GM12878 (cell line): Measurements from ENCODE around the gene AGBL2.

Experiments
- CEBPB ChIP-seq, 2 experiments: fragments of 150-350 bp in 1 of 2; IDR thresholded peaks; 2 replicates each; pipeline ENCODE4 v1.6.1; 2012 to 2014; ENCODE audit warnings: low read depth in 2 of 2, low read length in 2 of 2, borderline replicate concordance in 1 of 2, inconsistent platforms in 1 of 2
- DPF2 ChIP-seq: fragments of 450-650 bp; IDR thresholded peaks from 2 replicates; pipeline ENCODE4 v1.6.1; 2017; ENCODE audit warnings: mild to moderate bottlenecking
- MLLT1 ChIP-seq: fragments of 450-650 bp; IDR thresholded peaks from 2 replicates; pipeline ENCODE4 v1.6.1; 2016; ENCODE audit warnings: mild to moderate bottlenecking
- NRF1 ChIP-seq: conservative IDR thresholded peaks from 2 replicates; pipeline ENCODE4 v1.6.1; 2011; ENCODE audit warnings: mild to moderate bottlenecking, low read depth, low read length, improper control_type of control experiment
- POLR2A ChIP-seq: IDR thresholded peaks from 2 replicates; pipeline ENCODE4 v1.6.1; 2011; ENCODE audit warnings: low read depth, mild to moderate bottlenecking, low read length
- POLR2AphosphoS2 ChIP-seq: IDR thresholded peaks from 2 replicates; pipeline ENCODE4 v1.6.1; 2011; ENCODE audit warnings: low read depth, mild to moderate bottlenecking, low read length, improper control_type of control experiment, moderate library complexity
- RAD51 ChIP-seq: fragments of 450-650 bp; IDR thresholded peaks from 2 replicates; pipeline ENCODE4 v1.6.1; 2016; ENCODE audit warnings: moderate library complexity, mild to moderate bottlenecking, inconsistent platforms
- REST ChIP-seq: IDR thresholded peaks from 2 replicates; pipeline ENCODE4 v1.6.1; 2012; ENCODE audit warnings: mild to moderate bottlenecking, low read depth, low read length
- SMC3 ChIP-seq: IDR thresholded peaks from 2 replicates; pipeline ENCODE4 v1.6.1; 2011; ENCODE audit warnings: low read length, improper control_type of control experiment, borderline replicate concordance
- USF2 ChIP-seq: IDR thresholded peaks from 2 replicates; pipeline ENCODE4 v1.6.1; 2011; ENCODE audit warnings: low read depth, low read length, improper control_type of control experiment, borderline replicate concordance
- YY1 ChIP-seq: IDR thresholded peaks from 2 replicates; pipeline ENCODE4 v1.6.1; 2011; ENCODE audit warnings: low read depth, mild to moderate bottlenecking, low read length
- TF ChIP-seq, protein P1 (sequence below), 3 experiments: IDR thresholded peaks in 2 of 3; conservative IDR thresholded peaks in 1 of 3; 2 replicates each; pipeline ENCODE4 v1.5.1; 2011; ENCODE audit warnings: low read depth in 3 of 3, low read length in 3 of 3, mild to moderate bottlenecking in 3 of 3, control low read depth in 2 of 3, moderate library complexity in 2 of 3, inconsistent platforms in 1 of 3, mixed read lengths in 1 of 3; ENCODE audit not compliant: control insufficient read depth in 2 of 3, insufficient read depth in 1 of 3; ENCODE audit errors: extremely low read depth in 1 of 3
- TF ChIP-seq, protein P2 (sequence below): fragments of 450-650 bp; formaldehyde crosslinking; IDR thresholded peaks from 2 replicates; pipeline ENCODE4 v1.4.0; 2020; ENCODE audit warnings: mild to moderate bottlenecking, moderate library complexity
- TF ChIP-seq, protein P3 (sequence below): fragments of 450-650 bp; IDR thresholded peaks from 2 replicates; pipeline ENCODE4 v1.6.1; 2016; ENCODE audit warnings: mild to moderate bottlenecking, moderate library complexity, borderline replicate concordance

DNA sequence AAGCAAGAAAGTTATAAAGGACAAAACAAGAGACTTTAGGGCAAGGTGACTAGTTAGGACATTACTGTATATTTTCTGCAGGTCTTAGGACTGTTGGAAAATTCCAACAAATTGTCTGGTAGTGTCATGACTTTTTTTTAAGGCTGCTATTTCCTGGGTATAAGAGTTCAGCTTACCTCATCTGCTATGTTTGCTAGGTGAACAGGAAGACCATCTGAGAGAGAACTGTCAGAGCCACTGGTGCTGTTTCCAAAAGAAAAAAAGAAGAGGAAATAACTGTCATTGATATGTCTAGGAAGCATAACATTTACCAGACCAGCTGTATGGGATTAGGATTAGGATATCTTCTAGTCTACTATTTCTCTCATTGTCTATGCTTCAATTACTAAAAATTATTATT lies 46.5 kb downstream of the AGBL2 start:
- TF ChIP-seq, protein P1, sequence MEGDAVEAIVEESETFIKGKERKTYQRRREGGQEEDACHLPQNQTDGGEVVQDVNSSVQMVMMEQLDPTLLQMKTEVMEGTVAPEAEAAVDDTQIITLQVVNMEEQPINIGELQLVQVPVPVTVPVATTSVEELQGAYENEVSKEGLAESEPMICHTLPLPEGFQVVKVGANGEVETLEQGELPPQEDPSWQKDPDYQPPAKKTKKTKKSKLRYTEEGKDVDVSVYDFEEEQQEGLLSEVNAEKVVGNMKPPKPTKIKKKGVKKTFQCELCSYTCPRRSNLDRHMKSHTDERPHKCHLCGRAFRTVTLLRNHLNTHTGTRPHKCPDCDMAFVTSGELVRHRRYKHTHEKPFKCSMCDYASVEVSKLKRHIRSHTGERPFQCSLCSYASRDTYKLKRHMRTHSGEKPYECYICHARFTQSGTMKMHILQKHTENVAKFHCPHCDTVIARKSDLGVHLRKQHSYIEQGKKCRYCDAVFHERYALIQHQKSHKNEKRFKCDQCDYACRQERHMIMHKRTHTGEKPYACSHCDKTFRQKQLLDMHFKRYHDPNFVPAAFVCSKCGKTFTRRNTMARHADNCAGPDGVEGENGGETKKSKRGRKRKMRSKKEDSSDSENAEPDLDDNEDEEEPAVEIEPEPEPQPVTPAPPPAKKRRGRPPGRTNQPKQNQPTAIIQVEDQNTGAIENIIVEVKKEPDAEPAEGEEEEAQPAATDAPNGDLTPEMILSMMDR (IDR thresholded peaks at IDR 0.05 in 2 of 3, conservative IDR thresholded peaks at IDR 0.05 in 1 of 3; ENCODE audit: control insufficient read depth in 2 of 3, extremely low read depth in 1 of 3, insufficient read depth in 1 of 3, low read depth in 3 of 3, low read length in 3 of 3): no peak
- TF ChIP-seq, protein P2, sequence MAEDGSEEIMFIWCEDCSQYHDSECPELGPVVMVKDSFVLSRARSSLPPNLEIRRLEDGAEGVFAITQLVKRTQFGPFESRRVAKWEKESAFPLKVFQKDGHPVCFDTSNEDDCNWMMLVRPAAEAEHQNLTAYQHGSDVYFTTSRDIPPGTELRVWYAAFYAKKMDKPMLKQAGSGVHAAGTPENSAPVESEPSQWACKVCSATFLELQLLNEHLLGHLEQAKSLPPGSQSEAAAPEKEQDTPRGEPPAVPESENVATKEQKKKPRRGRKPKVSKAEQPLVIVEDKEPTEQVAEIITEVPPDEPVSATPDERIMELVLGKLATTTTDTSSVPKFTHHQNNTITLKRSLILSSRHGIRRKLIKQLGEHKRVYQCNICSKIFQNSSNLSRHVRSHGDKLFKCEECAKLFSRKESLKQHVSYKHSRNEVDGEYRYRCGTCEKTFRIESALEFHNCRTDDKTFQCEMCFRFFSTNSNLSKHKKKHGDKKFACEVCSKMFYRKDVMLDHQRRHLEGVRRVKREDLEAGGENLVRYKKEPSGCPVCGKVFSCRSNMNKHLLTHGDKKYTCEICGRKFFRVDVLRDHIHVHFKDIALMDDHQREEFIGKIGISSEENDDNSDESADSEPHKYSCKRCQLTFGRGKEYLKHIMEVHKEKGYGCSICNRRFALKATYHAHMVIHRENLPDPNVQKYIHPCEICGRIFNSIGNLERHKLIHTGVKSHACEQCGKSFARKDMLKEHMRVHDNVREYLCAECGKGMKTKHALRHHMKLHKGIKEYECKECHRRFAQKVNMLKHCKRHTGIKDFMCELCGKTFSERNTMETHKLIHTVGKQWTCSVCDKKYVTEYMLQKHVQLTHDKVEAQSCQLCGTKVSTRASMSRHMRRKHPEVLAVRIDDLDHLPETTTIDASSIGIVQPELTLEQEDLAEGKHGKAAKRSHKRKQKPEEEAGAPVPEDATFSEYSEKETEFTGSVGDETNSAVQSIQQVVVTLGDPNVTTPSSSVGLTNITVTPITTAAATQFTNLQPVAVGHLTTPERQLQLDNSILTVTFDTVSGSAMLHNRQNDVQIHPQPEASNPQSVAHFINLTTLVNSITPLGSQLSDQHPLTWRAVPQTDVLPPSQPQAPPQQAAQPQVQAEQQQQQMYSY: no peak
- TF ChIP-seq USF2 (no peak), POLR2A (no peak), RAD51 (no peak), NRF1 (no peak), REST (no peak), DPF2 (no peak), MLLT1 (no peak), SMC3 (no peak), CEBPB (IDR thresholded peaks at IDR 0.05; ENCODE audit: borderline replicate concordance in 1 of 2, low read depth in 2 of 2, low read length in 2 of 2) (no peak), POLR2AphosphoS2 (no peak), YY1 (no peak)
- TF ChIP-seq, protein P3, sequence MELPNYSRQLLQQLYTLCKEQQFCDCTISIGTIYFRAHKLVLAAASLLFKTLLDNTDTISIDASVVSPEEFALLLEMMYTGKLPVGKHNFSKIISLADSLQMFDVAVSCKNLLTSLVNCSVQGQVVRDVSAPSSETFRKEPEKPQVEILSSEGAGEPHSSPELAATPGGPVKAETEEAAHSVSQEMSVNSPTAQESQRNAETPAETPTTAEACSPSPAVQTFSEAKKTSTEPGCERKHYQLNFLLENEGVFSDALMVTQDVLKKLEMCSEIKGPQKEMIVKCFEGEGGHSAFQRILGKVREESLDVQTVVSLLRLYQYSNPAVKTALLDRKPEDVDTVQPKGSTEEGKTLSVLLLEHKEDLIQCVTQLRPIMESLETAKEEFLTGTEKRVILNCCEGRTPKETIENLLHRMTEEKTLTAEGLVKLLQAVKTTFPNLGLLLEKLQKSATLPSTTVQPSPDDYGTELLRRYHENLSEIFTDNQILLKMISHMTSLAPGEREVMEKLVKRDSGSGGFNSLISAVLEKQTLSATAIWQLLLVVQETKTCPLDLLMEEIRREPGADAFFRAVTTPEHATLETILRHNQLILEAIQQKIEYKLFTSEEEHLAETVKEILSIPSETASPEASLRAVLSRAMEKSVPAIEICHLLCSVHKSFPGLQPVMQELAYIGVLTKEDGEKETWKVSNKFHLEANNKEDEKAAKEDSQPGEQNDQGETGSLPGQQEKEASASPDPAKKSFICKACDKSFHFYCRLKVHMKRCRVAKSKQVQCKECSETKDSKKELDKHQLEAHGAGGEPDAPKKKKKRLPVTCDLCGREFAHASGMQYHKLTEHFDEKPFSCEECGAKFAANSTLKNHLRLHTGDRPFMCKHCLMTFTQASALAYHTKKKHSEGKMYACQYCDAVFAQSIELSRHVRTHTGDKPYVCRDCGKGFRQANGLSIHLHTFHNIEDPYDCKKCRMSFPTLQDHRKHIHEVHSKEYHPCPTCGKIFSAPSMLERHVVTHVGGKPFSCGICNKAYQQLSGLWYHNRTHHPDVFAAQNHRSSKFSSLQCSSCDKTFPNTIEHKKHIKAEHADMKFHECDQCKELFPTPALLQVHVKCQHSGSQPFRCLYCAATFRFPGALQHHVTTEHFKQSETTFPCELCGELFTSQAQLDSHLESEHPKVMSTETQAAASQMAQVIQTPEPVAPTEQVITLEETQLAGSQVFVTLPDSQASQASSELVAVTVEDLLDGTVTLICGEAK: no peak
